Esophagus squamous epithelium (tissue), 4 donors: ENCODE data around the gene MAML3.

Experiments used
- POLR2A ChIP-seq, 4 donors: fragments of 450-650 bp; IDR thresholded peaks; one replicate each; pipeline ENCODE4 v1.6.1; 2017; ENCODE audit warnings: antibody characterized with exemption in 4 of 4, mild to moderate bottlenecking in 4 of 4, moderate library complexity in 3 of 4
- TF ChIP-seq, protein P1 (sequence below), 6 experiments: fragments of 450-650 bp in 4 of 6; fragments of 200-600 bp in 2 of 6; sonication (generic) in 2 of 6; IDR thresholded peaks; one replicate each; pipeline ENCODE4 v1.5.1; 2016 to 2019; ENCODE audit warnings: antibody characterized with exemption in 6 of 6, mild to moderate bottlenecking in 4 of 6, moderate library complexity in 4 of 6

DNA sequence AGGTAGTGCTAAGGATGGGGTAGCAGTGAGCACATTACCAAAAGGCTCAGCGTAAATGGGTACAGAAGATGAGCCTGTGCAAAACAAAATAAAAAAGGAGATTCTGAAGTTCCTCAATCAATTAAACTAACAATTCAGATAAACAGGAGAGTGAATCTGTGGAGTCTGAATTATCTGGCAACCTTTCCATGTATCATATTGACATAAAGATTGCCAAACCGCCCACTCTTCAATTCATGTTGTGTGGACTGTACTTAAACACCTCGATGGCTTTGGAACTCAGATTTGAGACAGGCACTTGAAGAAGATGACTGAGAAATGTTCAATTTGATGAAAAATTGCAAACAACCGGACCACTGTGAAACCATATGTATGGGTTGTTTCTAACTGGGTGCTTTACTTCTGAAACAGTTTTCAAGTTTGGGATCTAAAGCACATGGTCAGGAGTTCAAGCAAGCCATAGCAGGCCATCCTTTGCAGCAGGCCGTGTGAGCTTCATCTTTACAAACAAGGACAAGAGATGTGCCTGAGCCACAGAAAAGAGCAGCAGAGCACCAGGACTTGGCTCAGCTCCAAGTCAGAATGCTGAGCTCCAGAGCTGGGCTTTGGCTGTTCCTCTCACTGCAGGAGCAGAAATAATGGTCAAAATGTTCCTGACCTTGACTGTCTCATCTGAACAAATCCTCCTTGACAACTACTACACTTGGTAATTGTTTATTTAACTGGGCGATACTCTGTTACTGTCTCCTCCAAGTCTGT lies 380.2 kb downstream of the MAML3 start:
- TF ChIP-seq, protein P1, sequence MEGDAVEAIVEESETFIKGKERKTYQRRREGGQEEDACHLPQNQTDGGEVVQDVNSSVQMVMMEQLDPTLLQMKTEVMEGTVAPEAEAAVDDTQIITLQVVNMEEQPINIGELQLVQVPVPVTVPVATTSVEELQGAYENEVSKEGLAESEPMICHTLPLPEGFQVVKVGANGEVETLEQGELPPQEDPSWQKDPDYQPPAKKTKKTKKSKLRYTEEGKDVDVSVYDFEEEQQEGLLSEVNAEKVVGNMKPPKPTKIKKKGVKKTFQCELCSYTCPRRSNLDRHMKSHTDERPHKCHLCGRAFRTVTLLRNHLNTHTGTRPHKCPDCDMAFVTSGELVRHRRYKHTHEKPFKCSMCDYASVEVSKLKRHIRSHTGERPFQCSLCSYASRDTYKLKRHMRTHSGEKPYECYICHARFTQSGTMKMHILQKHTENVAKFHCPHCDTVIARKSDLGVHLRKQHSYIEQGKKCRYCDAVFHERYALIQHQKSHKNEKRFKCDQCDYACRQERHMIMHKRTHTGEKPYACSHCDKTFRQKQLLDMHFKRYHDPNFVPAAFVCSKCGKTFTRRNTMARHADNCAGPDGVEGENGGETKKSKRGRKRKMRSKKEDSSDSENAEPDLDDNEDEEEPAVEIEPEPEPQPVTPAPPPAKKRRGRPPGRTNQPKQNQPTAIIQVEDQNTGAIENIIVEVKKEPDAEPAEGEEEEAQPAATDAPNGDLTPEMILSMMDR (IDR thresholded peaks at IDR 0.05): no peak
- no peak for TF ChIP-seq POLR2A (IDR thresholded peaks at IDR 0.05)
